ACHN (cell line): ENCODE measurements around the gene CNTNAP2.

ENCODE experiments used
- DNase-seq: peaks from one replicate; pipeline ENCODE4 v3.0.0-alpha.2; 2015
- in situ Hi-C: cut with HindIII; loops from 2 replicates; pipeline ENCODE4 v1.10.0; 2017; ENCODE audit warnings: low sequenced_read_pairs, low pct_ligation_motif_present, low pct_unique_long_range_greater_than_20kb

The CNTNAP2 gene

GRCh38 chr7:147276783-147277370, 1160.3 kb downstream of the CNTNAP2 start:
- in situ Hi-C loops, result no loop called here
- no peak for DNase-seq

- in situ Hi-C loops, result no loop called here
- no peak for DNase-seq
These were observed 1162.9 kb downstream of the CNTNAP2 start for GRCh38 chr7:147279514-147279913.

GRCh38 chr7:147279964-147280374, 1163.4 kb downstream of the CNTNAP2 start:
- DNase-seq, result no peak
- in situ Hi-C loops, result no loop called here

GRCh38 chr7:147282204-147282603, 1165.6 kb downstream of the CNTNAP2 start:
- in situ Hi-C loops, result no loop called here
- DNase-seq, result no peak

- in situ Hi-C loops, result no loop called here
- DNase-seq, result no peak
These were observed 1179.6 kb downstream of the CNTNAP2 start for GRCh38 chr7:147296201-147296600.

- in situ Hi-C loops, result no loop called here
These were observed 1180.4 kb downstream of the CNTNAP2 start for GRCh38 chr7:147296986-147297385.

GRCh38 chr7:147298611-147299043, 1182.0 kb downstream of the CNTNAP2 start:
- no peak for DNase-seq
- in situ Hi-C loops, result no loop called here

More at GRCh38 chr7:147296986-147297385, 1180.4 kb downstream of the CNTNAP2 start:
- DNase-seq, result no peak

GRCh38 chr7:147300293-147300692, 1183.7 kb downstream of the CNTNAP2 start:
- no peak for DNase-seq
- in situ Hi-C loops, result no loop called here

GRCh38 chr7:147304376-147304775, 1187.8 kb downstream of the CNTNAP2 start:
- DNase-seq, result no peak
- in situ Hi-C loops, result no loop called here

- DNase-seq, result no peak
These were observed 1189.2 kb downstream of the CNTNAP2 start for GRCh38 chr7:147305827-147306226.

GRCh38 chr7:147308539-147308938, 1191.9 kb downstream of the CNTNAP2 start:
- in situ Hi-C loops, result no loop called here
- DNase-seq, result no peak

More at GRCh38 chr7:147305827-147306226, 1189.2 kb downstream of the CNTNAP2 start:
- in situ Hi-C loops, result no loop called here

GRCh38 chr7:147311336-147311735, 1194.7 kb downstream of the CNTNAP2 start:
- no peak for DNase-seq
- in situ Hi-C loops, result no loop called here

- no peak for DNase-seq
- in situ Hi-C loops, result no loop called here
These were observed 1204.9 kb downstream of the CNTNAP2 start for GRCh38 chr7:147321504-147321903.

- no peak for DNase-seq
- in situ Hi-C loops, result no loop called here
These were observed 1216.4 kb downstream of the CNTNAP2 start for GRCh38 chr7:147332988-147333387.

- in situ Hi-C loops, result no loop called here
These were observed 1246.5 kb downstream of the CNTNAP2 start for GRCh38 chr7:147363101-147363500.

GRCh38 chr7:147376192-147376591, 1259.6 kb downstream of the CNTNAP2 start:
- in situ Hi-C loops, result no loop called here

More at GRCh38 chr7:147363101-147363500, 1246.5 kb downstream of the CNTNAP2 start:
- DNase-seq, result no peak

GRCh38 chr7:147380926-147381325, 1264.3 kb downstream of the CNTNAP2 start:
- DNase-seq, result no peak
- in situ Hi-C loops, result no loop called here

More at GRCh38 chr7:147376192-147376591, 1259.6 kb downstream of the CNTNAP2 start:
- DNase-seq, result no peak

GRCh38 chr7:147394329-147394728, 1277.7 kb downstream of the CNTNAP2 start:
- DNase-seq, result no peak
- in situ Hi-C loops, result no loop called here

- DNase-seq, result peak; percentile 80
- in situ Hi-C loops, result no loop called here
These were observed 1283.7 kb downstream of the CNTNAP2 start for GRCh38 chr7:147400221-147400689.

GRCh38 chr7:147400925-147401324, 1284.3 kb downstream of the CNTNAP2 start:
- no peak for DNase-seq
- in situ Hi-C loops, result no loop called here
